Progenitor cell of endocrine pancreas (in vitro differentiated cells): ENCODE measurements around the gene ENTREP1. TPM values are rescaled to one million over a fixed set of nuclear protein-coding genes. Genes with fewer than 3 reads are reported as not detected.

Experiments
- DNase-seq: peaks from one replicate; pipeline ENCODE4 v3.0.0; 2021; ENCODE audit warnings: low spot score; ENCODE audit not compliant: unreplicated experiment
- H3K27ac Mint-ChIP-seq: 2 replicates; pipeline ENCODE4 v1.8.0; 2021; ENCODE audit warnings: mild to moderate bottlenecking, moderate library complexity, mixed read lengths
- H3K27me3 Mint-ChIP-seq: 2 replicates; pipeline ENCODE4 v1.8.0; 2021; ENCODE audit warnings: mixed read lengths
- H3K36me3 Mint-ChIP-seq: 2 replicates; pipeline ENCODE4 v1.8.0; 2022; ENCODE audit warnings: mixed read lengths; ENCODE audit not compliant: insufficient read depth
- H3K4me1 Mint-ChIP-seq: 2 replicates; pipeline ENCODE4 v1.8.0; 2021; ENCODE audit warnings: low read depth, mixed read lengths
- H3K4me3 Mint-ChIP-seq: 2 replicates; pipeline ENCODE4 v1.8.0; 2021; ENCODE audit warnings: low read depth, mild to moderate bottlenecking, moderate library complexity, mixed read lengths
- H3K9me3 Mint-ChIP-seq: 2 replicates; pipeline ENCODE4 v1.8.0; 2021; ENCODE audit warnings: low read depth, mixed read lengths
- total RNA-seq: library from RNA; stranded (reverse); gene quantifications from 2 replicates; pipeline ENCODE4 v1.2.1, GENCODE V29; 2021
- TF ChIP-seq, protein P1 (sequence below): fragments of 200-600 bp; sonication (generic); IDR thresholded peaks from one replicate; pipeline ENCODE4 v1.5.0; 2021; ENCODE audit warnings: antibody characterized with exemption, mild to moderate bottlenecking; ENCODE audit not compliant: unreplicated experiment

ENTREP1 gene
- total RNA-seq, 1 donor from 2014 or later: 3.6 TPM

DNA sequence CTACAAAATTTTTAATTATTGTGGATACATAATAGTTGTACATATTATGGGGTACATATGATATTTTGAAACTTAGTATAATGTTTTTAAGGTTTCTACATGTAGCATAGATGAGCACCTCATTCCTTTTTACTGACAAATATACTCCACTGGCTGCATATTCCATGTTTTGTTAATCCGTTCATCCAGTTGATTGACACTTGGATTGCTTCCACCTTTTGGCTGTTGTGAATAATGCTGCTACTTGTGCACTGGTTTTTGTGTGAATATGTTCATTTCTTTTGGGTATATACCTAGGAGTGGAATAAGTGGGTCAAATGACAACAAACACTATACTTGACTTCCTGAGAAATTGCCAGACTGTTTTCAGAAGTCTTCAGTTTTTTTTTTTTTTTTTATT, 2.8 kb upstream of the ENTREP1 start:
- Mint-ChIP-seq H3K4me1 (peaks cover 5% of the 10 kb centered on the region), H3K27ac (no peak overlapping the region), H3K27me3 (peaks cover 66% of the 10 kb centered on the region), H3K4me3 (no peak overlapping the region), H3K9me3 (no peaks in the 10 kb centered on the region), H3K36me3 (no peaks in the 10 kb centered on the region)
- no peak for DNase-seq
- TF ChIP-seq, protein P1, sequence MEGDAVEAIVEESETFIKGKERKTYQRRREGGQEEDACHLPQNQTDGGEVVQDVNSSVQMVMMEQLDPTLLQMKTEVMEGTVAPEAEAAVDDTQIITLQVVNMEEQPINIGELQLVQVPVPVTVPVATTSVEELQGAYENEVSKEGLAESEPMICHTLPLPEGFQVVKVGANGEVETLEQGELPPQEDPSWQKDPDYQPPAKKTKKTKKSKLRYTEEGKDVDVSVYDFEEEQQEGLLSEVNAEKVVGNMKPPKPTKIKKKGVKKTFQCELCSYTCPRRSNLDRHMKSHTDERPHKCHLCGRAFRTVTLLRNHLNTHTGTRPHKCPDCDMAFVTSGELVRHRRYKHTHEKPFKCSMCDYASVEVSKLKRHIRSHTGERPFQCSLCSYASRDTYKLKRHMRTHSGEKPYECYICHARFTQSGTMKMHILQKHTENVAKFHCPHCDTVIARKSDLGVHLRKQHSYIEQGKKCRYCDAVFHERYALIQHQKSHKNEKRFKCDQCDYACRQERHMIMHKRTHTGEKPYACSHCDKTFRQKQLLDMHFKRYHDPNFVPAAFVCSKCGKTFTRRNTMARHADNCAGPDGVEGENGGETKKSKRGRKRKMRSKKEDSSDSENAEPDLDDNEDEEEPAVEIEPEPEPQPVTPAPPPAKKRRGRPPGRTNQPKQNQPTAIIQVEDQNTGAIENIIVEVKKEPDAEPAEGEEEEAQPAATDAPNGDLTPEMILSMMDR: no peak

DNA sequence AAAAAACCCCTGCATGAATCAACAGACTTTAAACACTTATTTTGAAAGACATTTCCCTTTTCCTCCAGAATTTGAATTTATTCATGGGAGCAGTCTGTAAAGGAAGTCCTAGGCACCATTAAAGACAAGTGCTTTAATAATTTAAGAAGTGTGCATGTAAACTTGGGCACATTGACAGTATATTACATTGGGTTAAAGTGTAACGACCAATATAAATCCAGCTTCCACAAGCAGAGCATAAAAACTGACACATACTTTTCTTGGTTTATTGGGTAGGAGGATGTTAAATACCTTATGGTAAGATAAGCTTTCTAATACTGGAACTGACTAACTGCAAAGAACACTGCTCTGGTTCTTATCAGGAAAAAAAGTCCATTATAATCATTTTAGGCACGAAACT, 1.2 kb upstream of the ENTREP1 start:
- Mint-ChIP-seq H3K9me3 (no peaks in the 10 kb centered on the region), H3K27me3 (peaks cover 69% of the 10 kb centered on the region), H3K4me3 (peak overlapping the region; percentile 80), H3K27ac (no peak overlapping the region), H3K4me1 (peaks cover 5% of the 10 kb centered on the region), H3K36me3 (no peaks in the 10 kb centered on the region)
- no peak for DNase-seq
- TF ChIP-seq, protein P1: no peak

DNA sequence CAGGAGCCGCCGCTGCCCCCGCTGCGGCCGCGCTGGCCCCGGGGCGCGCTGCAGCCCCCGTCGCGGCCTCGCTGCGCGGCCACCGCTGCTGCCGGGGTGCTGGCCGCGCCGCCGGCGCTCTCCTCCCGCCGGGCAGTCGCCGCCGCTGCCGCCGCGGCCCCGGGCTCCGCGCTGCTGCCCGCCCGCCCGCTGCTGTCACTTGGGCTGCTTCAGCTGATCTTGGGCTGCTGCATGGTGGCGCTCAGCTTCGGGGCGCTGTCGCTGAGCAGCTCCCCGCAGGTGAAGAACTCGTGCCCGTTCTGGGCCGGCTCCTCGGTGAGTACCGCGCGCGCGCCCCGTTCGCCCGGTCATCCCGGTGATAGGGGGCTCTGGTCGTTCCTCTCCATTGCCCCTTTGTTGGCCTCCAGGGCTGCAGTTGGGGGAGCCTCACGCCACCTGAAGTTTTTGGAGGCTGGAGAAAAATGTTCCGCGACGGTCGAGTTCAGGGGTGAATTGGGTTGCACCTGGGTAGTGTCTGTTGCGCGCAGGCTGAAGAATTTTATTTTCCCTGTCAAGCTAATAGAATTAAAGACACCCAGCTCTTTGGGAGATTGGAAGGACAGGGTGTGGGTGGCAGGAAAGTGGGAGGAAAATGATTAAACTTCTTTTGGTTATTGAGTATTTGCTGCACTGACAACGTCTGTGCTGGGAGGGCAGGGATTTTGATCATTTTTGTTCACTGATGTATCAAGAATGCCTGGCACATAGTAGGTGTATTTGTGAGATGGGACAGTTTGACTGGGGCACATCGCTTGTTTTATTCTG, 596 bp downstream of the ENTREP1 start:
- DNase-seq: peak; percentile 20

DNA sequence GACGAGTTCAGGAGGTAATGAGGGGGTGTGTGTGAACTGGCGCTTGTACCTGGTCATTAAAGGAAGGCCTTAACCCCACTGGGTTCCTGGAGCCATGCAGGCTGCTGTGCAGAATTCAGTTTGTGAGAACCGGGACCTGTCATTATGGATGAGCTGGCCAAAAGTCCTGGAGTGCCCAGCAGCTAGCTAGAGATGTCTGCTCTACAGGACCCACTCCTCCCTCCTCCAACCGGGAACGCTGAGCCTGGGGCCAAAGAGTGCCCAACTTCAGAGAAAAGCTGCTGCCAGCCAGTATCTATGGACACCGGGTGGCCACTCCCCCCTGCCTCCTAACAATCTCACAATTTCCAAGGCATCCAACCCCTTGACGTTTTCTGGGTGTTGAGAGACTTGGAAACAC, 1.2 kb downstream of the ENTREP1 start:
- Mint-ChIP-seq H3K4me3 (peak overlapping the region; percentile 80), H3K27ac (peak overlapping the region; percentile 34), H3K4me1 (peaks cover 5% of the 10 kb centered on the region), H3K27me3 (peaks cover 64% of the 10 kb centered on the region), H3K36me3 (no peaks in the 10 kb centered on the region), H3K9me3 (no peaks in the 10 kb centered on the region)
- TF ChIP-seq, protein P1: no peak
- DNase-seq: no peak

More for the DNA sequence above, 596 bp downstream of the ENTREP1 start:
- no peaks in the 10 kb centered on the region for H3K9me3 Mint-ChIP-seq
- H3K27ac Mint-ChIP-seq: peak overlapping the region; percentile 34
- H3K36me3 Mint-ChIP-seq: no peaks in the 10 kb centered on the region
- peaks cover 68% of the 10 kb centered on the region for H3K27me3 Mint-ChIP-seq
- H3K4me3 Mint-ChIP-seq: peak overlapping the region; percentile 80
- H3K4me1 Mint-ChIP-seq: peaks cover 5% of the 10 kb centered on the region
- TF ChIP-seq, protein P1: no peak

DNA sequence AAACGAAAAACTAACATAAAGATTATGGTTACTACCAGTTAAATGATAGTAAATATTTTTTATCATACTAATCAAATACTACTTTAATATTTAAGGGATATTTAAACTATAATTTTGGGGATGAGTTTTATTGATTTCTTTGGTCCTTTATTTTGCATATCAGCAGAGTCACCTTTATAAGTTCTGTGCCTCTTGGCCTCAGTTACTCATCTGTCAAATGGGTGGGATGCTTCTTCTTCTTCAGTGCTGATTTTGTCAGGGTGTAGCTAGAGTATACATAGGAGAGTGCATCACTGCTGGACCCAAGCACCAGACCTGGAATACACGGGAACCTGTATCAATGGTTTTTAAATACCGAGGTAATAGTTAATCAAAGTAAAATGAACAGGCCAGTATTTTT, 5.6 kb downstream of the ENTREP1 start:
- no peaks in the 10 kb centered on the region for H3K36me3 Mint-ChIP-seq
- no peaks in the 10 kb centered on the region for H3K9me3 Mint-ChIP-seq
- H3K4me3 Mint-ChIP-seq: no peak overlapping the region
- TF ChIP-seq, protein P1: no peak
- no peak for DNase-seq
- no peak overlapping the region for H3K27ac Mint-ChIP-seq
- H3K4me1 Mint-ChIP-seq: peaks cover 5% of the 10 kb centered on the region
- peaks cover 40% of the 10 kb centered on the region for H3K27me3 Mint-ChIP-seq
